Heart left ventricle (tissue), 16 donors: ENCODE measurements around the gene CISH. TPM values are rescaled to one million over a fixed set of nuclear protein-coding genes. Genes with fewer than 3 reads are reported as not detected.

ENCODE experiments used
- ATAC-seq, 4 donors: fragments of 200-7000 bp; cut with Tn5 transposase; one replicate each; pipeline ENCODE4 v1.9.1; 2020 to 2022; ENCODE audit warnings: moderate library complexity in 4 of 4, mild to moderate bottlenecking in 3 of 4, moderate number of reproducible peaks in 1 of 4
- DNase-seq, 5 donors: peaks; one replicate each; pipeline ENCODE4 v3.0.0-alpha.2; 2020
- H3K27ac ChIP-seq, 12 donors: fragments of 200-600 bp; sonication (generic) in 4 of 12; one replicate each; pipeline versions ENCODE4 v1.5.0 to v1.8.0; 2016 to 2022; ENCODE audit warnings: mild to moderate bottlenecking in 2 of 12
- H3K27me3 ChIP-seq, 9 donors: fragments of 200-600 bp; sonication (generic) in 2 of 9; one replicate each; pipeline versions ENCODE4 v1.5.1 to v1.8.0; 2016 to 2022; ENCODE audit warnings: mild to moderate bottlenecking in 3 of 9
- H3K36me3 ChIP-seq, 9 donors: fragments of 200-600 bp; sonication (generic) in 2 of 9; one replicate each; pipeline versions ENCODE4 v1.5.0 to v1.8.0; 2018 to 2022; ENCODE audit warnings: mild to moderate bottlenecking in 2 of 9
- H3K4me1 ChIP-seq, 12 donors: fragments of 200-600 bp; sonication (generic) in 4 of 12; one replicate each; pipeline versions ENCODE4 v1.5.0 to v1.8.0; 2016 to 2022; ENCODE audit warnings: mild to moderate bottlenecking in 3 of 12
- H3K4me3 ChIP-seq, 12 donors: fragments of 200-600 bp; sonication (generic) in 4 of 12; one replicate each; pipeline versions ENCODE4 v1.5.0 to v1.8.0; 2017 to 2022; ENCODE audit warnings: mild to moderate bottlenecking in 9 of 12, moderate library complexity in 4 of 12
- H3K9me3 ChIP-seq, 12 donors: fragments of 200-600 bp; sonication (generic) in 4 of 12; one replicate each; pipeline versions ENCODE4 v1.5.0 to v1.8.0; 2016 to 2022; ENCODE audit warnings: mild to moderate bottlenecking in 1 of 12
- CTCF ChIP-seq, 12 donors: fragments of 200-600 bp; sonication (generic) in 4 of 12; IDR thresholded peaks; one replicate each; pipeline versions ENCODE4 v1.5.0 to v1.8.0; 2018 to 2022; ENCODE audit warnings: antibody characterized with exemption in 12 of 12, mild to moderate bottlenecking in 5 of 12
- POLR2A ChIP-seq, 2 donors: fragments of 450-650 bp; IDR thresholded peaks; one replicate each; pipeline ENCODE4 v1.6.1; 2017; ENCODE audit warnings: antibody characterized with exemption in 2 of 2, mild to moderate bottlenecking in 2 of 2, moderate library complexity in 2 of 2
- WGBS, 4 donors: extraction: QIAGEN DNeasy Blood & Tissue Kit in 2 of 4; methylation state at CpG; one replicate each; pipeline versions ENCODE4 v1.1.5 to v1.1.7; 2013 to 2018; 5-methylcytosine and 5-hydroxymethylcytosine counted together
- intact Hi-C, 10 donors: fragments of 100-400 bp; cut with DNase I; formaldehyde crosslinking; loops; one replicate each; pipeline versions ENCODE4 v1.11.1 to v1.14.2; 2022
- polyA plus RNA-seq, 2 donors: library from polyadenylated mRNA; stranded (reverse); fragments of 200-250 nt; gene quantifications; one replicate each; pipeline ENCODE4 v1.2.3, GENCODE V29; 2013
- total RNA-seq, 9 donors: library from RNA; depleted of rRNA in 2 of 9; stranded (reverse); fragments of >200 nt in 2 of 9; fragmentation: NEBNext Ultra II Directional in 3 of 9; extraction: Animal tissue kit (Norgen Biotek cat#: 25700) in 3 of 9; gene quantifications; one replicate each; pipeline versions ENCODE4 v1.1.0 to v1.2.4, GENCODE V29; 2016 to 2023
- donor health status: ischemic (EF 13 %, LVEDD 7.1; RV severe dilation, severe dysfunction).
- donor health status: healthy with polysubstance abuse.
- donor health status: DM: no; HTN: yes; CAD: no.
- donor health status: DM: no; HTN: no; CAD: no.
- donor health status: ischemic (EF 25% LVEDD 6.9; RV normal size, moderate dysfunction).
- donor health status: ischemic (EF 25% LVEDD 5.7; RV mildly dilated, moderate dysfunction).
- donor health status: healthy.
- donor health status: DM: yes; HTN: yes; CAD: no.
- donor health status: ischemic (EF 35%, LVEDD 5.7; RV mildly dilated, moderate dysfunction).
- donor health status: nonischemic (EF 11% LVEDD 7.7; RV severe dilation, severe dysfunction).
- donor health status: DM: yes; HTN: yes; CAD: no.
- donor health status: PGD.
- donor health status: ischemic (EF 29% LVEDD 5.4; RV normal size, mild dysfunction).
- donor health status: nonischemic (EF 23%, LVEDD 6.1; RV moderate dilation, normal function).

CISH gene
- total and polyA plus RNA-seq, 11 donors, result 6.9 to 57.0 (median 20.3) TPM

GRCh38 chr3:50577348-50577747, 34.2 kb downstream of the CISH start:
- 94 to 100% (median 98%) methylated on average over 2 of the region's 2 CpGs for WGBS, 4 donors
- Histone ChIP-seq H3K4me1 (peaks cover 0 to 48% (median 17%) of the 10 kb centered on the region in 12 donors), H3K36me3 (peaks cover 0 to 72% (median 8%) of the 10 kb centered on the region in 9 donors), H3K9me3 (no peaks in the 10 kb centered on the region), H3K4me3 (no peak overlapping the region), H3K27me3 (no peaks in the 10 kb centered on the region), H3K27ac (no peak overlapping the region)
- DNase-seq (no peak), ATAC-seq (no peak)
- TF ChIP-seq CTCF (IDR thresholded peaks at IDR 0.05) (no peak), POLR2A (IDR thresholded peaks at IDR 0.05) (no peak)
- intact Hi-C loops, result loop anchor here in 3 of 10 donors (10.0 kb wide), 2 partner anchors 77 to 807 kb away; partner anchors contain the start of gene MANF (in 2 of the 3)

- Histone ChIP-seq H3K36me3 (peaks cover 0 to 61% (median 8%) of the 10 kb centered on the region in 9 donors), H3K9me3 (no peaks in the 10 kb centered on the region), H3K27me3 (no peaks in the 10 kb centered on the region), H3K27ac (peak overlapping the region in 1 of 12 donors; percentile 64), H3K4me3 (no peak overlapping the region), H3K4me1 (peaks cover 0 to 60% (median 14%) of the 10 kb centered on the region in 12 donors)
- intact Hi-C loops, result loop anchor here in 3 of 10 donors (10.0 kb wide), 2 partner anchors 79 to 809 kb away; partner anchors contain the start of gene MANF (in 2 of the 3)
- DNase-seq (no peak), ATAC-seq (no peak)
- TF ChIP-seq CTCF (IDR thresholded peaks at IDR 0.05), result no peak
- TF ChIP-seq POLR2A (IDR thresholded peaks at IDR 0.05), result no peak
- 90 to 94% (median 93%) methylated on average over 6 of the region's 6 CpGs for WGBS, 4 donors
Observed at GRCh38 chr3:50575372-50575771, 36.2 kb downstream of the CISH start.

- Histone ChIP-seq H3K27me3 (no peaks in the 10 kb centered on the region), H3K27ac (peak overlapping the region in 1 of 12 donors; percentile 81), H3K4me3 (no peak overlapping the region), H3K4me1 (peaks cover 0 to 67% (median 20%) of the 10 kb centered on the region in 12 donors), H3K36me3 (peaks cover 0 to 61% (median 8%) of the 10 kb centered on the region in 9 donors), H3K9me3 (no peaks in the 10 kb centered on the region)
- TF ChIP-seq CTCF (IDR thresholded peaks at IDR 0.05) (no peak), POLR2A (IDR thresholded peaks at IDR 0.05) (no peak)
- DNase-seq (no peak), ATAC-seq (no peak)
- intact Hi-C loops, result loop anchor here in 6 of 10 donors (5.0 to 10.0 kb wide), 4 partner anchors 80 to 813 kb away; partner anchors contain the start of gene MANF (in 5 of the 6)
- WGBS, 4 donors, result 80 to 100% (median 89%) methylated on average over 1 of the region's 1 CpG
Observed at GRCh38 chr3:50574444-50574831, 37.1 kb downstream of the CISH start.

GRCh38 chr3:50573566-50574443, 37.8 kb downstream of the CISH start:
- Histone ChIP-seq H3K27me3 (no peaks in the 10 kb centered on the region), H3K4me1 (peaks cover 0 to 67% (median 21%) of the 10 kb centered on the region in 12 donors), H3K36me3 (peaks cover 0 to 61% (median 8%) of the 10 kb centered on the region in 9 donors), H3K9me3 (no peaks in the 10 kb centered on the region), H3K4me3 (no peak overlapping the region), H3K27ac (peak overlapping the region in 1 of 12 donors; percentile 81)
- intact Hi-C loops, result loop anchor here in 6 of 10 donors (5.0 to 10.0 kb wide), 4 partner anchors 81 to 813 kb away; partner anchors contain the start of gene MANF (in 5 of the 6)
- ATAC-seq (no peak), DNase-seq (no peak)
- TF ChIP-seq POLR2A (IDR thresholded peaks at IDR 0.05) (no peak), CTCF (IDR thresholded peaks at IDR 0.05) (no peak)
- 82 to 92% (median 88%) methylated on average over 8 of the region's 8 CpGs for WGBS, 4 donors
